GM18907 (cell line): Measurements from ENCODE around the gene ZNF341.

ENCODE experiments used
- ATAC-seq: cut with Tn5 transposase; IDR thresholded peaks from one replicate; pipeline ENCODE4 v1.9.1; 2021; ENCODE audit warnings: mild to moderate bottlenecking, moderate library complexity; ENCODE audit not compliant: unreplicated experiment

The ZNF341 gene

DNA sequence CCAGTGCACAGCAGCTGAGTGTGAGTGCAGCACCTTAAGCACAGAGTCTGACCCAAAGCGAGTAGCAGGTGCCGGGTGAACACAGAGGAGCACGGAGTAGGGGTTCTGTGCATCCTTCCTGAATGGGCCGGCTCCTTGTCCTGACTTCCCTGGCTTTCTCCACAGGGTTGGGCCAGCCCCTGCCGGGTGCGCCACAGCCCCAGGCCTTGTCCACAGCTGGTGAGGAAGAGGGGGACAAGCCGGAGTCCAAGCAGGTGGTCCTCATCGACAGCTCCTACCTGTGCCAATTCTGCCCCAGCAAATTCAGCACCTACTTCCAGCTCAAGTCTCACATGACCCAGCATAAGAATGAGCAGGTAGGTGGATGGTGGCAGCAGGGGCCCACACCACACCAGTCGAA lies 34.9 kb downstream of the ZNF341 start:
- ATAC-seq: no peak

DNA sequence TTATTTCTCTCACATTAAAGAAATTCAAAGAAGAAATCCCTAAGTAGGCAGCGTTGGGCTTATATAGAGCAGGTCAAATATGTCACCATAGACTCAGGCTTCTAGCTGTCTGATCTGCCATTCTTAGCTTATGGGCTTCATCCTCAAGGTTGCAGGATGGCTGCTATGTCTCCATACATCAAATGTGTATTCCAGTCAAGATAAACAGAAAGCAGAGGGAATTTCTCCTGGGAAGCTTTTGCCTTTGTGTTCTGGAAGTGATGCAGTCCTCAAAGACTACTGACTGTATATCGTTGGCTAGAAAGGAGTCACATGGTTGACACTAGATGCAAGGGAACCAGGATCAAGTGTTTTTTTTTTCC lies 36.0 kb downstream of the ZNF341 start:
- ATAC-seq: no peak

DNA sequence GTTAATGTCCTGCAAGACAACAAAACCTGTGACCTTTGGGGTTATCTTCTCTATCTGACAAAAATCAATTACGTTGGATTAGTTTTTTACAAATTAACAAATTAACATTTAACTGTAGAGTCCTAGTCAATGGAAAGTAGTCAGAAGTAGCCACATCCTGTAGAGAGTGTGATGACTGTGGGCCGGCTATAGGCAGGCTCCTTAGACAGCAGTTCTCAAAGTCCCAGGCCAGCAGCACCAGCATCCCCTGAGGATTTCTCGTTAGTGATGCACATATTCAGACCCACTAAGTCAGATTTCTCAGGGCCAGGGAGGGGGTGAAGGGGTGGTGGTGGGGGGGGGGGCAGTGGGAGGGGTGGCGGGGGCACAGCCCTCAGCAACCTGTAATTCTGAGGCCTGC lies 37.2 kb downstream of the ZNF341 start:
- ATAC-seq: peak; percentile 34

DNA sequence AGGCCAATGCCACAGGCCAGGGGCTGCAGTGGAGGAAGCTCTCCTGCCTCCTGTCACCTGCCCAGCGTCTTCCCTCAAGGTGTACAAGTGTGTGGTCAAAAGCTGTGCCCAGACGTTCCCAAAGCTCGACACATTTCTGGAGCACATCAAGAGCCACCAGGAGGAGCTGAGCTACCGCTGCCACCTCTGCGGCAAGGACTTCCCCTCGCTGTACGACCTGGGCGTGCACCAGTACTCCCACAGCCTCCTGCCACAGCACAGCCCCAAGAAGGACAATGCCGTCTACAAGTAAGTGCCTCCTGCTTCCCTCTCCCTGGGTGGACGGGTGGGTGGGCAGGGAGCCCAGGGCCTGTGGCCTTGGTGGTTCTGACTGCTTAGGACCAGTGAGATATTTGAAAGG lies 38.2 kb downstream of the ZNF341 start:
- no peak for ATAC-seq

DNA sequence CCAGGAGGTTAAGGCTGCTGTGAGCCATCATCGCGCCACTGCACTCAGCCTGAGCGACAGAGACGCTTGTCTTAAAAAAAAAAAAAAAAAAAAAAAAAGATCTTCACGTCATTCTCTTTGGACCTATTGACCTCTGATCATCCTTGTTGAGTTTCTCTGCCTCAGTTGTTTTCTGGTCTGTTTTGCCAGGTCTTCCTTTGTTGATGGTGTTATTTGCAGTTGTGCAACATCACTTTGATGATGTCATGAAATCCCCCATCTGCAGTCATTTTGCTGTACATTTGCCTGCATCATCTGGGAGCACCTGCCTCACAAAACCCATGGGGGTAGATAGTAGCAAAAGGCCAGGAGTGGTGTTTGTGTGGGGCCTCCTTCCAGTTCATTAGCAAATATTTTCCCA lies 40.1 kb downstream of the ZNF341 start:
- ATAC-seq: no peak

DNA sequence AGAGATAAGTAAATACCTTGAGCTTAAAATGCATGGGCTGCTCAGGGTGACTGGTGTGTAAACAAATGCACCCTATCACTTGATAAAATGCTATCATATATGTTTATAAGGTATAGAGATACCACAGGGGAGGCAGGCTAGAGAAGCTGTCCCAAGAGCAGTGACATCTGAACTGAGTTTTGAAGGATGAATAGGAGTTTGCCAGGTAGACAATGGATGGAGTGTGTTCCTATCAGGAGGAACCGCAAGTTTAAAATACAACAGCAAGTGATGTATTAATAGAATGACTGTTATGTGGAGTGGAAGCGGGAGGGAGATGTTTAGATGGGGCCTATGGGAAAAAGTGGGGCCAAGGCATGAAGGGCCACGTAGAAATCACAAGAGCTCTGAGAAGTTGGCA lies 40.6 kb downstream of the ZNF341 start:
- no peak for ATAC-seq

DNA sequence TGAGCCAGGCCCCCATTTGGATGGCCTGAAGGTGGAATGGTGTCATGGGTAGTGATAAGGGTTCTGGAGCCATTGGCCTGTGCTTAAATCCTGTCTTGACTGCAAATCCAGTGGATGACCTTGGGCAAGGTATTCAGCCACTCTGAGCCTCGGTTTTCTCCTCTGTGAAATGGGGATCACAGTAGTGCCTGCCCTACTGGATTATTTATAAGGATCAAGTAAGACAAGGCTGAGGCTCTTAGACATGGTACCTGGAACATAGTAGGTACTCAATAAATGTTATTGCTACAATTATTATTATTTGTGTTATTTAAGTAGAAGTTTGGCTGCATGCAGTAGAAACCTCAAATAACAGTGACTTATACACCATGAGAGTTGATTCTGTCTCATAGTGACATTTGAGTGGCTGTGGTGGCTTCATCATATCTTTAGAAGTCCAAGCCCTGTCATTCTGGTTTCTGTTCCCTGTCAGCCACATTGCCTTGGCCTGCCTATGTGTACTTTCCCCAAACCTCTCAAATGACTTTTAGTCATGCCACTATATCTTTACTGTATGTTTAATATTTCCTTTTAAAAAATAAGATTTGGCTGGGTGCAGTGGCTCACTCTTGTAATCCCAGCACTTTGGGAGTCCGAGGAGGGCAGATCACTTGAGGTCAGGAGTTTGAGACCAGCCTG lies 41.8 kb downstream of the ZNF341 start:
- peak; percentile 55 for ATAC-seq

DNA sequence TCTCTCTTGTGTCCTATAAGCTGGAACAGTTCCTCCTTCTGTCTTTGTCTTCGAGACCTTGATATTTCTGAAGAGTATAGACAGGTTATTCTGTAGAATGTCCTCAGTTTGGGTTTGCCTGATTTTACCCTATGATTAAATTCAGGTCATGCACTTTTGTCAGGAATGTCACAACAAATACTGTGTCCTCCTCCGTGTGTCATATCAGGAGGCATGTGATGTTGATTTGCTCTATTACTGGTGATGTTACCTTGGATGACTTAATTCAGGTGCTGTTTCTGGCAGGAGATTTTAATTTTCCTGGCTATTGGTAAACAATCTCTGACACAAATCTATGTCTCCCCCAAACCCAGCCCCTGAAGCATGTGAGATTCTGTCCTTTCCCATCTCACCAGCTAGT lies 46.0 kb downstream of the ZNF341 start:
- no peak for ATAC-seq

DNA sequence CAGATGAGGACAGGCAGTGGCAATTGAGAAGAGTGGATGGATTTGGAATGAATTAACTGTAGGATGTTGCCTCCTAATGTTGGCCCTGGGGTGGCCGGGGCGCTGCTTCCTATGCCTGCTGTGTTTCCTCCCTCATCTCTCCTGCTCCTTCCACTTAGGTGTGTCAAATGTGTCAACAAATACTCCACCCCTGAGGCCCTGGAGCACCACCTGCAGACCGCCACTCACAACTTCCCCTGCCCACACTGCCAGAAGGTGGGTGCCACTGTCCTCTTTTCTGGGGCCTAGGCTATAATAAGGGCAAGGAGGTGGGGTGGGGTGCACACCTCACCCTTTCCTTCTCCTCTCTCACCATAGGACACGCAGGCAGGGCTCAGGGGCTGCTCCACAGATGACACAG lies 49.3 kb downstream of the ZNF341 start:
- ATAC-seq: no peak

DNA sequence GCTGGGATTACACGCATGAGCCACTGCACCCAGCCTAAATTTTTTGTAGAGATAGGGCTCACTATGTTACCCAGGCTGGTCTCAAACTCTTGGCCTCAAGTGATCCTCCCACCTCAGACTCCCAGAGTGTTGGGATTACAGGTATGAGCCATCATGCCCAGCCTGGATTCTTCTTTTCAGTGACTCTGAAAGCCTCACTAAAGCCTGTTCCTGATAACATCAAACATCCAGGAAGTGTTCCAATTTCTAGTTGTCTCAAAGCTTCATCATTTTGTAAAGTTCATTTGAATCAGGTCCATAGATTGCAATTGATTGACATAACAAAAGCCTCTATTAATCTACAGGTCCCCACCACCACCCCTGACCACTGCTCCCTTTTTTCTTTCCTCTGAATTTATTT lies 50.1 kb downstream of the ZNF341 start:
- ATAC-seq: no peak

DNA sequence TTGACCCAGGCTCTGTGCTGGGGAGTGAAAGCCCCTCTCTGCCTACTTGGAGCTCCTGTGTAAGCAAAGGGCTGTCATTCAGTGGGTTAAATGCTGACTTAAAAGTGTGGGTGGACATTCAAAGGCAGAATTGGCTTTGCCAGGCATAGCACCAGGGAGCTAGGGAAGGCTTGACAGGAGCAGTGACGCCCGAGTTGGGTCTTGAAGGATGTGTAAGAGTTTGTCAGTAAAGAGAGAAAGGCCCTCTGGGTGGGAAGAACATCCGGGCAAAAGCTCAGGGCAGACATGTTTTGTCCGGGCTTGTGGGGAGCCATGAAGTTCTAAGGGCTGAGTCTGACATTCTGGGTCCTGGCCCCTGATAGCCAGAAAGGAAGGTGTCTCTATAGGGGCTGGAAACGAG lies 51.5 kb downstream of the ZNF341 start:
- ATAC-seq: no peak

DNA sequence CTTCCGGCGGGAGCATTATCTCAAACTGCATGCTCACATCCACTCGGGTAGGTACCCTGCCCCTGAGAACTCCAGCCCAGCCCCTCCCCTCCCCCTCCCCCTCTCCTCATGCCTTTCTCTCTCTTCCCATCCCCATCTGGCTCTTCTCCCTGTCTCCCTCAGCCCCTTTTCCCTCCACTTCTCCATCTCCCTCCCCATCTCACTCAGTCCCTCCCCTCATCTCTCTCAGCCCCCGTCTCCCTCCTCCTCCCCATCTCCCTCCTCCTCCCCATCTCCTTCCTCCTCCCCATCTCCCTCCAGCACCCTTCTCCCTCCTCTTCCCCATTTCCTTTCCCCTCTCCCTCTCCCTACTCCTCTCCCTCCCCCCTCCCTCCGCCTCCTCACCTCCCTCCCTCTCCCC lies 52.0 kb downstream of the ZNF341 start:
- no peak for ATAC-seq

DNA sequence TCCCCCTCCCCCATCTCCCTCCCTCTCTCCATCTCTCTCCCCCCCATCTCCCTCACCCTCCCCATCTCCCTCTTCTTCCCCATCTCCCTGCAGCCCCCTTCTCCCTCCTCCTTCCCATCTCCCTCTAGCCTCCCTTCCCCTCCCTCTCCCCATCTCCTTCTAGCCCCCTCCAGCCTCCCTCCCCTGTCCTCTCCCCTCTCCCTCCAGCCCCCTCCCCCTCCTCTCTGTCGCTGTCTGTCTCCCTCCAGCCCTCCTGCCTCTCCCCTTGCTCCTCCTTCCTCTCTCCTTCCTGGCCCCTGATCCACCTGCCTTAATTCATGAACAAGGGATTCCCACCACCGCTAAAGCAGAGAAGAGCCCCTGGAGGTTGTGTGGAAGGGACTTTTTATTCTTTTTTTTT lies 52.4 kb downstream of the ZNF341 start:
- ATAC-seq: no peak

DNA sequence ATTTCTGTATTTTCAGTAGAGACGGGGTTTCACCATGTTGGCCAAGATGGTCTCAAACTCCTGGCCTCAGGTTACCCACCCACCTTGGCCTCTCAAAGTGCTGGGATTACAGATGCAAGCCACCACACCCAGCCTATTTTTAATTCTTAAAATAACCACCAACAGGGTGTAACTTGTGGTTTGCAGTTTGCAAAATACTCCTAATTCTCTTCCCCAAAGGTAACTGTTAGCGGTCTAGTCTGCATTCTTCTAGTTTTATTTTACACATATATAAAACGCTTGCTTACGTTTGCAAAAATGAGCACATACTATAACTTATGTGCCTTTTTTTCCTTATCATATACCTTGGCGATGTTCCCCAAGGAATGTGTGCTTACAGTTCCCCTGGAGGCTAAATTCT lies 53.7 kb downstream of the ZNF341 start:
- no peak for ATAC-seq

DNA sequence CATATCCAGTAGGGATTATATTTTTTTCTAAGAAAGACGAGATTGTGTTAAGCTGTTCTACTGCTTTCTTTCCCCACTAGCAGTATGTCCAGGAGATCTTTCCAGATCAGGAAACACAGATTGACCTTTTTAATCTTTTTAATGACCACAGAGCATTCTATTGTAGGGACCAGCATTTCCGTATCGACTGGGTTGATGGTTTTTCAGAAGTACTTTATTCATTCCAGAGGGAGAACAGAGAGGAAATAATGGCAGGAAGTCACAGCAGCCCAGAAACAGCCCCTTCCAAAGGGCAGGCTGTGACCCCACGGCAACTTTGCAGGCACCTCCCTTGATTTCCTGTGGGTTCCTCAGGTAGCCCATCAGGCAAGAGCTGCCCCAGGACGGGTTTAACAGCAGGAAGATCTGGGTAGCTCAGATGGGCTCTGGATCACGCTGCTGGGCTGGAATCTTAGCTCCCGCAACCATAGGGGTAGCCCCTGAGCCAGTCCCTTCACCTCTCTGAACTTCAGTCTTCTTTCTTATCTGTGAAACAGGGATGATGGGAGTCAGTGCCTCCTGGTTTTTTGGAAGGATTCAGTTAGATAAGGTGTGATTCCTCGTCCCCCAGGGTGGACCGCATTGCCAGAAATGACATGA lies 55.6 kb downstream of the ZNF341 start:
- ATAC-seq: no peak

DNA sequence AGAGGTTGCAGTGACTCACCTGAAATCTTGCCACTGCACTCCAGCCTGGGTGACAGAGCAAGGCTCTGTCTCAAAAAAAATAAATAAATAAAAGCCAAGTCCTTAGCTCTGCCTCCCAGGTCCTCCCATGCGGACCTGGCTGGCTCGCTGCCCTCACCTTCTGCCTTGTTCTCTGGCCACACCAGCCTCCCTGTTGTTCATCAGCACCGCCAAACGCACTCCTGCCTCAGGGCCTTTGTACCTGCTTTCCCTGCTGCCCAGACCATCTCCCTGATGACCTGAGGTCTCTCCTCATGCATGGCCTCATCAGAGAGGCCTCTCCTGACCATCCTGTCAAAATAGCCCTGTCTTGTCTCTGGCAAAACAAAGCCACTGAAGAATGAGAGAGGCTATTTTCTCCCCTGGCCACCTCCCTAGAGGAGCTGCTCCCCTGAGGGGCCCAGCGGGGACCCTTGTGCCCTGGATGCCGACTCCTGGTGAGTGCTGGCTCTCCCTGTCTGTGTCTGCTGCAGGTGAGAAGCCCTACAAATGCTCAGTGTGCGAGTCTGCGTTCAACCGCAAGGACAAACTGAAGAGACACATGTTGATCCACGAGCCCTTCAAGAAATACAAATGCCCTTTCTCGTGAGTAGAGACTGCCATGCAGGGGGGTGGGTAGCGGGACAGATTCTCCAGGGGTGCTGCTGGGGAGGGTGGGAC lies 56.7 kb downstream of the ZNF341 start:
- no peak for ATAC-seq

DNA sequence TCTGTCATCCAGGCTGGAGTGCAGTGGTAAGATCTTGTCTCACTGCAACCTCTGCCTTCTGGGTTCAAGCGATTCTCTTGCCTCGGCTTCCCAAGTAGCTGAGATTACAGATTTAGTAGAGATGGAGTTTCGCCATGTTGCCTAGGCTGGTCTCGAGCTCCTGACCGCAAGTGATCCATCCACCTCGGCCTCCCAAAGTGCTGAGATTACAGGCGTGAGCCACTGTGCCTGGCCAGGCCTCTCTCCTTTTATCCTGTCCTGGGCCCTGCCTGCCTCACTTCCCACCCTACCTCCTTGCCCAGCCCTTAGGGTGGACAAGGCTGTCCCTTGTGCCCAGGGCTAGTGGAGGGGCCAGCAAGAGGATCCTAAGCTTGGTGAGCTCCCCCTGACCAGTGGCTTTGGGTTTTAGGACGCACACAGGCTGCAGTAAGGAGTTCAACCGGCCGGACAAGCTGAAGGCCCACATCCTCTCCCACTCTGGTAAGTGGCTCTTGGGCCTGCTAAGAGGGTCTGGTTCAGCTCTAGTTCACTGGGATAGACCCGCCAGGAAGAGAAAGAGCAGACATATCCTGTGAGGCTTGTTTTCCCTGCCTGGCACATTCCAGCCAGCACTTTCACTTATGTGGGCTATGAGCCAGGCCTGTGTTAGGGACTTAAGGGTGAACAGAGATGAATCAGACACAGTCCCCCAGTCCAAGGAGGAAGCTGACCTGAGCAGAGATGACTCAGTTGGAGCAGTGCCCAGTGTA lies 57.5 kb downstream of the ZNF341 start:
- ATAC-seq: no peak

DNA sequence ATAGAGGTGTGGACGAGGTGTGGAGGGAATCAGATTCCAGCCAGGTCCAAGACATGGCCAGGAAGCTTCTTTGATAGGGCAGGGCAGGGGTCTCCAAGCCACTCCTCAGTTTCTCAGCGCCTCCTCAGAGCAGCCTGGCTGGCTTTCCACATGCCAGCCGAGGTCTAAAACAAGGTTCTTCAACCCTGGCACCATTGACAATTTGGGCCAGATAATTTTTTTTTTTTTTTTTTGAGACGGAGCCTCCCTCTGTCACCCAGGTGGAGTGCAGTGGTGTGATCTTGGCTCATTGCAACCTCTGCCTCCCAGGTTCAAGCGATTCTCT lies 58.0 kb downstream of the ZNF341 start:
- no peak for ATAC-seq

DNA sequence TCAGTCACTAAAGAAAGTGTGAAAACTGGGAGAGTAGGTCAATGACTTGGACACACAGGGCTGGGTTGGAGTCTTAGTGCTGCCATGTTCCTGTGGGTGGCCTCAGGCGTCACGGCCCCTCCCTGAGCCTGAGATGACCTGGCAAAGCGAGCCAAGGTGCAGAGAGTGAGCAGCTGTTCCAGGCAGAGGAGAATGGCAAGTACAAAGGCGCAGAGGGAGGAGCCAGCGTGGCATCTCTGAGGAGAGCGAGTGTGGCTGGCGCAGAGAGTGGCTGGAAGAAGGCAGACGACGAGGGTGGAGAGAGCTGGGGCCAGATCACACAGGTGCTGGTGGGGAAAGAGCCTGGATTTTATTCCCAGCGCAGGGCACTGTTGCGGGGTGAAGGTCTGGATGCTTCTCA lies 58.8 kb downstream of the ZNF341 start:
- ATAC-seq: no peak

DNA sequence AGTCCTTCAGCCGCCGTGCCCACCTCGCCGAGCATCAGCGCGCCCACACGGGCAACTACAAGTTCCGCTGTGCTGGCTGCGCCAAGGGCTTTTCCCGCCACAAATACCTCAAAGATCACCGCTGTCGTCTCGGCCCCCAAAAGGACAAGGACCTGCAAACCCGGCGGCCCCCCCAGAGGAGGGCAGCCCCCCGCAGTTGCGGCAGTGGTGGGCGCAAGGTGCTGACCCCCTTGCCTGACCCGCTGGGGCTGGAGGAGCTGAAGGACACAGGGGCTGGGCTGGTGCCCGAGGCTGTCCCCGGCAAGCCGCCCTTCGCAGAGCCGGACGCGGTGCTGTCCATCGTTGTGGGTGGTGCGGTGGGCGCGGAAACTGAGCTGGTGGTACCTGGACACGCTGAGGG lies 59.2 kb downstream of the ZNF341 start:
- no peak for ATAC-seq

DNA sequence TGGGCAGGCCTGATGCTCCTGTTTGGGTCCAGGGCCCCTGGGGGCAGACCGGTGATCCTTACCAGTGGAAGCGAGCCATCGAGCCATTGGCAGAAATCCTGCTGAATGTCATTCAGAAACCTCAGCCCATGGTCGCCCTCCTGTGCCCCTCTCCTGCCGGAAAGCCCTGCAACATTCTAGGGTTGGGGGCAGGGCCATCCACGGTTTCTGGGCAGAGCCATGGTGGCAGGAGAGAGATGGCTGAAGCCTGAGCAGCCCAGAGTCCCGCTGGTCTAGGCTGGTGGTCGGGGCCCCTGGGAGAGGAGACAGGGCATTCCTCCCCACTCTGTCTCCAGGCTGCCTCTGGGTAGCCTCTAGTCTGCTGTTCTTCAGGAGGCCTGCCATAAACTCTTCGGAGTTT lies 59.7 kb downstream of the ZNF341 start:
- no peak for ATAC-seq
